Hepatocyte (in vitro differentiated cells): ENCODE data around the gene DGKI. TPM values are rescaled to one million over a fixed set of nuclear protein-coding genes. Genes with fewer than 3 reads are reported as not detected.

Source experiments
- DNase-seq: peaks from one replicate; pipeline ENCODE4 v3.0.0-alpha.2; 2016; ENCODE audit warnings: low spot score
- H2AFZ ChIP-seq: fragments of 200-600 bp; sonication (generic); 2 replicates; pipeline ENCODE4 v1.6.0; 2016; ENCODE audit warnings: antibody characterized with exemption, mild to moderate bottlenecking
- H3K27ac ChIP-seq: fragments of 200-600 bp; sonication (generic); 2 replicates; pipeline ENCODE4 v1.5.1; 2016; ENCODE audit warnings: mild to moderate bottlenecking
- H3K27me3 ChIP-seq: fragments of 200-600 bp; sonication (generic); 2 replicates; pipeline ENCODE4 v1.6.1; 2016
- H3K36me3 ChIP-seq: fragments of 200-600 bp; sonication (generic); replicated peaks from 2 replicates; pipeline ENCODE4 v1.5.1; 2016; ENCODE audit warnings: low read depth; ENCODE audit not compliant: insufficient read depth
- H3K4me1 ChIP-seq: fragments of 200-600 bp; sonication (generic); 2 replicates; pipeline ENCODE4 v1.5.1; 2016; ENCODE audit warnings: mild to moderate bottlenecking, moderate library complexity; ENCODE audit not compliant: insufficient read depth
- H3K4me2 ChIP-seq: fragments of 200-600 bp; sonication (generic); 2 replicates; pipeline ENCODE4 v1.6.0; 2016
- H3K4me3 ChIP-seq: fragments of 200-600 bp; sonication (generic); 2 replicates; pipeline ENCODE4 v1.5.1; 2016; ENCODE audit warnings: mild to moderate bottlenecking
- H3K79me2 ChIP-seq: fragments of 200-600 bp; sonication (generic); 2 replicates; pipeline ENCODE4 v1.6.0; 2017; ENCODE audit warnings: mild to moderate bottlenecking
- H3K9me2 ChIP-seq: fragments of 200-600 bp; sonication (generic); replicated peaks from 2 replicates; pipeline ENCODE4 v1.6.0; 2017; ENCODE audit warnings: mild to moderate bottlenecking; ENCODE audit not compliant: insufficient read depth
- H3K9me3 ChIP-seq: fragments of 200-600 bp; sonication (generic); 2 replicates; pipeline ENCODE4 v1.5.1; 2016; ENCODE audit warnings: low read depth, mild to moderate bottlenecking
- H4K20me1 ChIP-seq: fragments of 200-600 bp; sonication (generic); 2 replicates; pipeline ENCODE4 v1.6.0; 2016; ENCODE audit warnings: mild to moderate bottlenecking; ENCODE audit not compliant: insufficient read depth, poor library complexity, severe bottlenecking
- CTCF ChIP-seq: fragments of 200-600 bp; sonication (generic); IDR thresholded peaks from 2 replicates; pipeline ENCODE4 v1.5.1; 2016; ENCODE audit warnings: antibody characterized with exemption, mild to moderate bottlenecking; ENCODE audit not compliant: poor library complexity
- EZH2 ChIP-seq: fragments of 200-600 bp; sonication (generic); IDR thresholded peaks from 2 replicates; pipeline ENCODE4 v1.6.1; 2016; ENCODE audit warnings: antibody characterized with exemption, mild to moderate bottlenecking, borderline replicate concordance
- EZH2phosphoT487 ChIP-seq: fragments of 200-600 bp; sonication (generic); IDR thresholded peaks from one replicate; pipeline ENCODE4 v1.6.1; 2018; ENCODE audit warnings: antibody characterized with exemption, mild to moderate bottlenecking, low read depth, moderate library complexity; ENCODE audit not compliant: unreplicated experiment, severe bottlenecking
- WGBS: methylation state at CpG from one replicate; pipeline ENCODE4 v1.1.6; 2016; ENCODE audit warnings: low lambda C conversion rate; ENCODE audit errors: missing lambda C conversion rate; 5-methylcytosine and 5-hydroxymethylcytosine counted together
- polyA plus RNA-seq: library from polyadenylated mRNA; unstranded; fragments of >200 nt; fragmentation: Nextera tagmentation; extraction: Ambion mirVana; gene quantifications from 2 replicates; pipeline ENCODE4 v1.2.1, GENCODE V29; 2016
- total RNA-seq: library from RNA; depleted of rRNA; stranded (reverse); fragments of >200 nt; gene quantifications from 2 replicates; pipeline ENCODE4 v1.2.3, GENCODE V29; 2014

DGKI gene
- total and polyA plus RNA-seq, 2 experiments from 2014 or later = 0.47 to 1.8 TPM

DNA sequence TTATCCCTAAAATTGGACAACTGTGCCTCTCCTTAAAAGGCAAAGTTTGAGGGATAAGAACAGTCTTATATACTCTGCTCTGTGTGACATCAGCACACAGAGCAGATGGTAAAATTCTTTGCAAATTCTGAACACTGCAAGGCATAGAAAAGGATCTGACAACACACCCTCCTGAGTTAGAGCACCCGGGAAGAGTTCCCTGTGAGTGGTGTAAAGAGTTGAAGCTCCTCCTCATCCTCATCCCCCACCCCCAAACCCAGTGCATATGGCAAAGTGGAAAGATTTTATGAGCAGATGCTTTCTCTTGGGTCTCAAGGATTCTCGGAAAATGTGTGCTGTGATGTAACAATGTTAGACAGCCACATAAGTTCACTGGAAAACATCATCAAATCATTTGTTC, 40.0 kb upstream of the DGKI start:
- Histone ChIP-seq H3K9me3 (no peaks in the 10 kb centered on the region), H3K27me3 (no peaks in the 10 kb centered on the region), H2AFZ (no peak overlapping the region), H3K4me3 (no peak overlapping the region), H3K4me2 (no peak overlapping the region), H3K79me2 (peaks cover 4% of the 10 kb centered on the region), H4K20me1 (no peaks in the 10 kb centered on the region), H3K9me2 (no peaks in the 10 kb centered on the region), H3K4me1 (no peaks in the 10 kb centered on the region), H3K27ac (peak overlapping the region; percentile 28), H3K36me3 (no peaks in the 10 kb centered on the region)
- no peak for DNase-seq
- TF ChIP-seq EZH2 (no peak), EZH2phosphoT487 (no peak), CTCF (no peak)
- 46% methylated on average over 2 of the region's 2 CpGs for WGBS

DNA sequence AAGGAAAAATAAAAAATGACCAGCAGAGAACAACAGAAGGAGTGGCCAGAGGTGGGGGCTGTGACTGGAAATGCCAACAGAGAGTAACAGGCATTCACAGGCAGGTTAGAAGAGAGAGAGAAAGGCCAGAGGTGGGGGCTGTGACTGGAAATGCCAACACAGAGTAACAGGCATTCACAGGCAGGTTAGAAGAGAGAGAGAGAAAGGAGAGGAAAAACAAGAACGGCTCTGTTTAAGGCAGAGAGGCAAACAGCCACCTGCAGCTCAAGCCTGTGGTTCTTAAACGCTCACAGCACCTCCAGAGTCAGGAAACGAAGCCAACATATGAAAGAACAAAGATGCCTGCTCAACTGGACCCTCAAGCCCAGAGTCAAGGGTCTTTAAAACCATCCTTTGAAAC, 39.5 kb upstream of the DGKI start:
- Histone ChIP-seq H3K4me3 (no peak overlapping the region), H2AFZ (no peak overlapping the region), H3K9me3 (no peaks in the 10 kb centered on the region), H4K20me1 (no peaks in the 10 kb centered on the region), H3K4me2 (no peak overlapping the region), H3K79me2 (peaks cover 4% of the 10 kb centered on the region), H3K27ac (peak overlapping the region; percentile 11), H3K4me1 (no peaks in the 10 kb centered on the region), H3K27me3 (no peaks in the 10 kb centered on the region), H3K36me3 (no peaks in the 10 kb centered on the region), H3K9me2 (no peaks in the 10 kb centered on the region)
- no peak for DNase-seq
- no peak for TF ChIP-seq EZH2
- TF ChIP-seq CTCF = no peak
- no peak for TF ChIP-seq EZH2phosphoT487
- WGBS = 70% methylated on average over 3 of the region's 3 CpGs

- Histone ChIP-seq H3K4me2 (no peak overlapping the region), H4K20me1 (no peaks in the 10 kb centered on the region), H3K9me3 (no peaks in the 10 kb centered on the region), H3K27ac (peak overlapping the region; percentile 11), H2AFZ (no peak overlapping the region), H3K9me2 (no peaks in the 10 kb centered on the region), H3K4me3 (no peak overlapping the region), H3K36me3 (no peaks in the 10 kb centered on the region), H3K4me1 (no peaks in the 10 kb centered on the region), H3K27me3 (no peaks in the 10 kb centered on the region), H3K79me2 (peaks cover 4% of the 10 kb centered on the region)
- WGBS = 94% methylated on average over 5 of the region's 5 CpGs
- TF ChIP-seq CTCF (no peak), EZH2 (no peak), EZH2phosphoT487 (no peak)
- no peak for DNase-seq
Measured at GRCh38 chr7:137885678-137886077, 38.9 kb upstream of the DGKI start.

GRCh38 chr7:137882806-137883205, 36.0 kb upstream of the DGKI start:
- no peak overlapping the region for H2AFZ ChIP-seq
- H3K4me1 ChIP-seq = no peaks in the 10 kb centered on the region
- H3K9me2 ChIP-seq = no peaks in the 10 kb centered on the region
- H3K4me2 ChIP-seq = no peak overlapping the region
- H4K20me1 ChIP-seq = no peaks in the 10 kb centered on the region
- no peaks in the 10 kb centered on the region for H3K79me2 ChIP-seq
- TF ChIP-seq CTCF (no peak), EZH2phosphoT487 (no peak), EZH2 (no peak)
- H3K36me3 ChIP-seq = no peaks in the 10 kb centered on the region
- no peaks in the 10 kb centered on the region for H3K9me3 ChIP-seq
- H3K27ac ChIP-seq = no peak overlapping the region
- H3K27me3 ChIP-seq = no peaks in the 10 kb centered on the region
- no peak for DNase-seq
- H3K4me3 ChIP-seq = no peak overlapping the region
